Measurements from ENCODE around the gene COL8A1.

- TF ChIP-seq EZH2 (IDR thresholded peaks at IDR 0.05; ENCODE audit: borderline replicate concordance, low read depth, low read length) = no peak
- no peak for TF ChIP-seq CHD1 (IDR thresholded peaks at IDR 0.05; ENCODE audit: low read length)
- TF ChIP-seq NR3C1 (CRISPR knock-in tag; IDR thresholded peaks at IDR 0.05) = no peak
- no peak for TF ChIP-seq ZNF274 (IDR thresholded peaks at IDR 0.05; ENCODE audit: borderline replicate concordance, low read depth, low read length)
- no peak for TF ChIP-seq NR2C2 (CRISPR knock-in tag; IDR thresholded peaks at IDR 0.05)
- no peak for TF ChIP-seq NR2C2 (tag; IDR thresholded peaks at IDR 0.05)
- TF ChIP-seq KAT7 (CRISPR knock-in tag; IDR thresholded peaks at IDR 0.05; ENCODE audit: borderline replicate concordance) = no peak
Observed at GRCh38 chr3:99708207-99708745, 69.9 kb downstream of the COL8A1 start.
